Body of pancreas (tissue), 4 donors: ENCODE data around the gene C6orf62.

Experiments
- CTCF ChIP-seq, 7 experiments: fragments of 450-650 bp in 4 of 7; fragments of 200-600 bp in 3 of 7; sonication (generic) in 3 of 7; IDR thresholded peaks; one replicate each; pipeline ENCODE4 v1.5.1; 2016 to 2019; ENCODE audit warnings: antibody characterized with exemption in 7 of 7
- POLR2A ChIP-seq, 3 donors: fragments of 450-650 bp; IDR thresholded peaks; one replicate each; pipeline ENCODE4 v1.6.1; 2016; ENCODE audit warnings: antibody characterized with exemption in 3 of 3, mild to moderate bottlenecking in 2 of 3

- TF ChIP-seq POLR2A (IDR thresholded peaks at IDR 0.05), result no peak
- TF ChIP-seq CTCF (IDR thresholded peaks at IDR 0.05), result no peak
Measured at GRCh38 chr6:24704468-24704867, 14.5 kb downstream of the C6orf62 start.
